SU-DHL-6 (cell line): ENCODE measurements around the gene OSCAR.

Source experiments
- H2AFZ ChIP-seq: fragments of 200-600 bp; sonication (generic); 2 replicates; pipeline ENCODE4 v1.6.1; 2014; ENCODE audit warnings: low read depth, mild to moderate bottlenecking, moderate library complexity, mixed read lengths, antibody characterized with exemption, low read length; ENCODE audit not compliant: severe bottlenecking
- H3F3A ChIP-seq: fragments of 200-600 bp; shearing (Covaris generic); 2 replicates; pipeline ENCODE4 v1.6.0; 2016; ENCODE audit warnings: antibody characterized with exemption, mild to moderate bottlenecking; ENCODE audit not compliant: insufficient read depth
- H3K27ac ChIP-seq: fragments of 200-600 bp; sonication (generic); 2 replicates; pipeline ENCODE4 v1.5.1; 2016; ENCODE audit warnings: low read depth, mild to moderate bottlenecking, low read length, moderate library complexity, mixed read lengths
- H3K27me3 ChIP-seq: fragments of 200-600 bp; sonication (generic), shearing (Covaris generic); 2 replicates; pipeline ENCODE4 v1.6.0; 2014; ENCODE audit warnings: mild to moderate bottlenecking, low read length
- H3K36me3 ChIP-seq: fragments of 200-600 bp; sonication (generic); 2 replicates; pipeline ENCODE4 v1.6.1; 2014; ENCODE audit warnings: mild to moderate bottlenecking, low read length, mixed read lengths
- H3K4me2 ChIP-seq: fragments of 300-600, 200-600 bp; shearing (Covaris generic), sonication (generic); 2 replicates; pipeline ENCODE4 v1.6.0; 2014; ENCODE audit warnings: low read length, low read depth, mild to moderate bottlenecking; ENCODE audit not compliant: poor library complexity, severe bottlenecking
- H3K4me3 ChIP-seq: fragments of 200-600 bp; sonication (generic); 2 replicates; pipeline ENCODE4 v1.5.1; 2014; ENCODE audit warnings: antibody characterized with exemption, low read length, mild to moderate bottlenecking, mixed read lengths; ENCODE audit not compliant: insufficient read depth, poor library complexity, severe bottlenecking
- H3K79me2 ChIP-seq: fragments of 200-600 bp; sonication (generic); 2 replicates; pipeline ENCODE4 v1.6.1; 2014; ENCODE audit warnings: mild to moderate bottlenecking, low read length, moderate library complexity; ENCODE audit not compliant: insufficient read depth
- H3K9ac ChIP-seq: fragments of 200-600 bp; sonication (generic); 2 replicates; pipeline ENCODE4 v1.7.0; 2014; ENCODE audit warnings: mild to moderate bottlenecking, low read length
- H3K9me2 ChIP-seq: fragments of 200-600 bp; sonication (generic); replicated peaks from 2 replicates; pipeline ENCODE4 v1.6.1; 2014; ENCODE audit warnings: low read length; ENCODE audit not compliant: insufficient read depth
- H3K9me3 ChIP-seq: fragments of 200-600 bp; sonication (generic); 2 replicates; pipeline ENCODE4 v1.6.1; 2014; ENCODE audit warnings: low read length, mixed read lengths; ENCODE audit not compliant: insufficient read depth
- H4K20me1 ChIP-seq: fragments of 200-600 bp; sonication (generic); 2 replicates; pipeline ENCODE4 v1.6.1; 2014; ENCODE audit warnings: low read depth, mild to moderate bottlenecking, antibody characterized with exemption, low read length, moderate library complexity, mixed read lengths
- CTCF ChIP-seq: fragments of 200-600 bp; sonication (generic); IDR thresholded peaks from one replicate; pipeline ENCODE4 v1.5.1; 2017; ENCODE audit warnings: antibody characterized with exemption, mild to moderate bottlenecking, low read length, moderate library complexity; ENCODE audit not compliant: insufficient read depth, poor library complexity, severe bottlenecking
- EZH2phosphoT487 ChIP-seq: fragments of 200-600 bp; sonication (generic), shearing (Covaris generic); conservative IDR thresholded peaks from 2 replicates; pipeline ENCODE4 v1.6.1; 2018; ENCODE audit warnings: mild to moderate bottlenecking, antibody characterized with exemption, low read length, moderate library complexity, mixed read lengths

Gene OSCAR

GRCh38 chr19:54115109-54116063, 14.8 kb upstream of the OSCAR start, which contains the start of the genes PRPF31 and TFPT:
Gene PRPF31, plus strand, starts transcription at chr19:54115754. Its CDS starts 2,525 bp downstream, at chr19:54118279.
Gene TFPT, minus strand, starts transcription at chr19:54115657. Its CDS starts 388 bp downstream, at chr19:54115269.
- H4K20me1 ChIP-seq: no peaks in the 10 kb centered on the region
- 0 out of 2 replicates have a peak, but pooled peaks cover 5% of the 10 kb centered on the region for H3F3A ChIP-seq
- peak within 1 kb of the TSS; percentile 67 for H2AFZ ChIP-seq
- TF ChIP-seq CTCF: no peak
- no peak for TF ChIP-seq EZH2phosphoT487
- H3K9me2 ChIP-seq: no peaks in the 10 kb centered on the region
- no peaks in the 10 kb centered on the region for H3K27me3 ChIP-seq
- H3K9ac ChIP-seq: peak within 1 kb of the TSS; percentile 69
- peak within 1 kb of the TSS; percentile 72 for H3K27ac ChIP-seq
- peak within 1 kb of the TSS; percentile 78 for H3K4me3 ChIP-seq
- H3K9me3 ChIP-seq: no peaks in the 10 kb centered on the region
- peaks cover 32% of the 10 kb centered on the region for H3K79me2 ChIP-seq
- no peaks in the 10 kb centered on the region for H3K36me3 ChIP-seq
- peak within 1 kb of the TSS; percentile 84 for H3K4me2 ChIP-seq

- no peaks in the 10 kb centered on the region for H3K27me3 ChIP-seq
- peak overlapping the region; percentile 78 for H3K4me3 ChIP-seq
- peak overlapping the region; percentile 84 for H3K4me2 ChIP-seq
- peak overlapping the region; percentile 69 for H3K9ac ChIP-seq
- H3F3A ChIP-seq: 0 out of 2 replicates have a peak, but pooled peaks cover 5% of the 10 kb centered on the region
- H3K9me2 ChIP-seq: no peaks in the 10 kb centered on the region
- H3K27ac ChIP-seq: peak overlapping the region; percentile 72
- no peaks in the 10 kb centered on the region for H4K20me1 ChIP-seq
- TF ChIP-seq CTCF: no peak
- TF ChIP-seq EZH2phosphoT487: no peak
- no peaks in the 10 kb centered on the region for H3K36me3 ChIP-seq
- peaks cover 32% of the 10 kb centered on the region for H3K79me2 ChIP-seq
- H2AFZ ChIP-seq: no peak overlapping the region
- no peaks in the 10 kb centered on the region for H3K9me3 ChIP-seq
These were observed 13.9 kb upstream of the OSCAR start for GRCh38 chr19:54114340-54115108.

- Histone ChIP-seq H3K27ac (no peak overlapping the region), H3K9ac (no peak overlapping the region), H3K36me3 (no peaks in the 10 kb centered on the region), H3K9me2 (no peaks in the 10 kb centered on the region), H3F3A (0 out of 2 replicates have a peak, but pooled peaks cover 5% of the 10 kb centered on the region), H3K9me3 (no peaks in the 10 kb centered on the region), H2AFZ (no peak overlapping the region), H3K79me2 (peaks cover 13% of the 10 kb centered on the region; the same call in 1 of the 2 replicates), H3K4me2 (no peak overlapping the region), H4K20me1 (no peaks in the 10 kb centered on the region), H3K4me3 (no peak overlapping the region), H3K27me3 (no peaks in the 10 kb centered on the region)
- no peak for TF ChIP-seq EZH2phosphoT487
- no peak for TF ChIP-seq CTCF
These were observed 9.0 kb upstream of the OSCAR start for GRCh38 chr19:54109651-54110050.
